HCT116 (cell line): ENCODE data around the gene PAX8. TPM values are rescaled to one million over a fixed set of nuclear protein-coding genes. Genes with fewer than 3 reads are reported as not detected.

Experiments
- ATAC-seq: fragments of 200-7000 bp; cut with Tn5 transposase; 2 replicates; pipeline ENCODE4 v1.9.1; 2020; ENCODE audit warnings: mild to moderate bottlenecking, moderate library complexity
- BruUV-seq: library from RNA; stranded (reverse); fragments of 400-500 nt; replicated peaks from 2 replicates; lab custom pipeline; 2021; lab: Mats Ljungman, UMichigan
- CTCF ChIA-PET: fragments of 300-600 bp; sonication (Branson Sonifier 250); formaldehyde crosslinking; loops from one replicate; lab custom pipeline; 2021; ENCODE audit warnings: antibody characterized with exemption; lab: Charles Lee
- POLR2A ChIA-PET: fragments of 300-600, 350-600 bp; sonication (Branson Sonifier 250); formaldehyde crosslinking; loops from one replicate; lab custom pipeline; 2021; ENCODE audit warnings: antibody characterized with exemption; lab: Charles Lee
- RAD21 ChIA-PET, 2 experiments: fragments of 300-600 bp; sonication (Branson Sonifier 250); formaldehyde crosslinking; loops; one replicate each; lab custom pipeline; 2023; ENCODE audit warnings: low total read pairs in 2 of 2; ENCODE audit not compliant: uncharacterized antibody in 2 of 2, unreplicated experiment in 2 of 2, low non-redundant PET in 1 of 2; lab: Charles Lee
- DNase-seq: peaks from one replicate; pipeline ENCODE4 v3.0.0-alpha.2; 2010; ENCODE audit warnings: low read depth, low spot score
- H2AFZ ChIP-seq: fragments of 200-600 bp; shearing (Covaris generic), sonication (generic); 2 replicates; pipeline ENCODE4 v1.6.1; 2017; ENCODE audit warnings: low read depth, mixed run types, mixed read lengths, antibody characterized with exemption, low read length; ENCODE audit not compliant: poor library complexity, severe bottlenecking
- H3K27ac ChIP-seq: 2 replicates; pipeline ENCODE4 v1.5.1; 2012; ENCODE audit warnings: low read depth, low read length
- H3K27me3 ChIP-seq: fragments of 200-600 bp; sonication (generic); 2 replicates; pipeline ENCODE4 v1.6.1; 2016; ENCODE audit warnings: mixed run types, low read length, mixed read lengths; ENCODE audit not compliant: insufficient read depth
- H3K36me3 ChIP-seq, 2 experiments: fragments of 200-500 bp in 1 of 2; fragments of 200-600 bp in 1 of 2; sonication (Bioruptor generic) in 1 of 2; sonication (generic) in 1 of 2; 2 replicates each; pipeline versions ENCODE4 v1.5.1 to v1.6.1; 2014 to 2016; ENCODE audit warnings: low read length in 2 of 2, inconsistent platforms in 1 of 2, mixed read lengths in 1 of 2, mixed run types in 1 of 2; ENCODE audit not compliant: insufficient read depth in 2 of 2, control insufficient read depth in 1 of 2
- H3K4me1 ChIP-seq, 2 experiments: fragments of 200-600 bp in 1 of 2; sonication (generic) in 1 of 2; 2 replicates each; pipeline versions ENCODE4 v1.5.1 to v1.6.1; 2012 to 2017; ENCODE audit warnings: low read length in 2 of 2, inconsistent platforms in 1 of 2, mild to moderate bottlenecking in 1 of 2, mixed read lengths in 1 of 2, mixed run types in 1 of 2, moderate library complexity in 1 of 2; ENCODE audit not compliant: insufficient read depth in 2 of 2, control insufficient read depth in 1 of 2
- H3K4me2 ChIP-seq: fragments of 200-600 bp; sonication (generic); 2 replicates; pipeline ENCODE4 v1.6.1; 2017; ENCODE audit warnings: mixed run types, low read length, mixed read lengths
- H3K4me3 ChIP-seq, 2 experiments: fragments of 200-600 bp in 1 of 2; sonication (generic) in 1 of 2; replicated peaks in 1 of 2; 2 replicates each; pipeline ENCODE4 v1.5.1; 2011 to 2016; ENCODE audit warnings: low read length in 2 of 2, control low read depth in 1 of 2, low read depth in 1 of 2, mild to moderate bottlenecking in 1 of 2, mixed read lengths in 1 of 2, mixed run types in 1 of 2
- H3K79me2 ChIP-seq: fragments of 200-600 bp; sonication (generic); 2 replicates; pipeline ENCODE4 v1.6.1; 2017; ENCODE audit warnings: mild to moderate bottlenecking, mixed run types, low read length, moderate library complexity, mixed read lengths; ENCODE audit not compliant: insufficient read depth
- H3K9ac ChIP-seq: fragments of 200-600 bp; sonication (generic); 2 replicates; pipeline ENCODE4 v1.6.1; 2016; ENCODE audit warnings: low read length, mixed read lengths
- H3K9me2 ChIP-seq: fragments of 200-600 bp; sonication (generic), shearing (Covaris generic); 2 replicates; pipeline ENCODE4 v1.6.1; 2017; ENCODE audit warnings: mixed run types, mild to moderate bottlenecking, moderate library complexity; ENCODE audit not compliant: insufficient read depth
- H3K9me3 ChIP-seq, 2 experiments: fragments of 200-500 bp in 1 of 2; fragments of 200-600 bp in 1 of 2; sonication (Bioruptor generic) in 1 of 2; sonication (generic) in 1 of 2; 2 replicates each; pipeline ENCODE4 v1.6.1; 2014 to 2017; ENCODE audit warnings: low read length in 2 of 2, mixed read lengths in 2 of 2, inconsistent platforms in 1 of 2, low read depth in 1 of 2, mild to moderate bottlenecking in 1 of 2, mixed run types in 1 of 2, moderate library complexity in 1 of 2; ENCODE audit not compliant: control insufficient read depth in 1 of 2, insufficient read depth in 1 of 2
- H4K20me1 ChIP-seq: fragments of 200-600 bp; sonication (generic), shearing (Covaris generic); 2 replicates; pipeline ENCODE4 v1.6.1; 2017; ENCODE audit warnings: mixed run types, mild to moderate bottlenecking, moderate library complexity; ENCODE audit not compliant: insufficient read depth
- CEBPB ChIP-seq: IDR thresholded peaks from 2 replicates; pipeline ENCODE4 v1.6.1; 2012; ENCODE audit warnings: low read depth
- ELF1 ChIP-seq: IDR thresholded peaks from 2 replicates; pipeline ENCODE4 v1.6.1; 2012; ENCODE audit warnings: low read depth, borderline replicate concordance
- EZH2 ChIP-seq: fragments of 200-600 bp; sonication (generic); IDR thresholded peaks from 2 replicates; pipeline ENCODE4 v1.6.1; 2017; ENCODE audit warnings: antibody characterized with exemption, mixed run types
- EZH2phosphoT487 ChIP-seq: fragments of 200-600 bp; IDR thresholded peaks from 2 replicates; pipeline ENCODE4 v1.6.1; 2018; ENCODE audit warnings: antibody characterized with exemption, borderline replicate concordance
- FOSL1 ChIP-seq: IDR thresholded peaks from 2 replicates; pipeline ENCODE4 v1.6.1; 2012; ENCODE audit warnings: low read depth
- JUND ChIP-seq: IDR thresholded peaks from 2 replicates; pipeline ENCODE4 v1.6.1; 2012
- POLR2A ChIP-seq: IDR thresholded peaks from 2 replicates; pipeline ENCODE4 v1.7.0; 2011; ENCODE audit warnings: borderline replicate concordance; ENCODE audit not compliant: insufficient read depth, insufficient read length; ENCODE audit errors: extremely low read depth
- SRF ChIP-seq: IDR thresholded peaks from 2 replicates; pipeline ENCODE4 v1.6.1; 2012; ENCODE audit warnings: low read depth
- intact Hi-C: fragments of 100-400 bp; cut with micrococcal nuclease; formaldehyde crosslinking; loops from 2 replicates; pipeline ENCODE4 v1.10.0; 2022
- total RNA-seq: library from RNA; stranded (reverse); gene quantifications from one replicate; pipeline ENCODE4 v1.2.1, GENCODE V29; 2021; ENCODE audit not compliant: unreplicated experiment
- TF ChIP-seq, protein P1 (sequence below), 3 experiments: fragments of 200-600 bp in 1 of 3; sonication (generic) in 1 of 3; IDR thresholded peaks in 2 of 3; conservative IDR thresholded peaks in 1 of 3; 2 replicates each; pipeline ENCODE4 v1.5.1; 2012 to 2017; ENCODE audit warnings: low read depth in 2 of 3, low read length in 2 of 3, antibody characterized with exemption in 1 of 3, borderline replicate concordance in 1 of 3, control low read depth in 1 of 3, mild to moderate bottlenecking in 1 of 3, mixed read lengths in 1 of 3, mixed run types in 1 of 3, moderate library complexity in 1 of 3; ENCODE audit not compliant: insufficient read depth in 1 of 3
- TF ChIP-seq, protein P2 (sequence below): IDR thresholded peaks from 2 replicates; pipeline ENCODE4 v1.6.1; 2012

Gene PAX8
- total RNA-seq, 1 experiment from 2014 or later: 4.4 TPM

DNA sequence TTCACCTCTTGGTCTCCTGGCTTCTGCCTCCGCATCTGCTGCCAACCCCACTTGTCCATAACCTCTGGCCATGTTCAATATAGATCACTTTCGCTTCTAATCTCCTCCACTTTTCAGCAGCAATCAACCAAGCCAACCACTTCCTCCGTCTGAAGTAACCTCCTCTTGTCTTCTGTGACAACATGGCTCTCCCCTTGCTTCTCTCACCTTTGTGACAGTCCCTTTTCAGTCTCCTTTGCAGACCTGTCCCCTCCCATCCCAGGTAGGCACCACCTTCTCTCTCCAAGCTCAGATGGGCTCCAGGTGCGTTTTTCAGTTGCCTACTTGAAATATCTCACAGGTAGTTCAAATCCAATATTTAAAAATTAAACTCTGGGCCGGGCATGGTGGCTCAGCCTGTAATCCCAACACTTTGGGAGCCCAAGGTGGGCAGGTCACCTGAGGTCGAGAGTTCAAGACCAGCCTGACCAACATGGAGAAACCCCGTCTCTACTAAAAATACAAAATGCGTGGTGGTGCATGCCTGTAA is 109.7 kb downstream of the PAX8 start:
- Histone ChIP-seq H3K4me1 (no peaks in the 10 kb centered on the region; a peak in 1 of 4 replicates), H3K9me2 (no peaks in the 10 kb centered on the region), H3K79me2 (no peaks in the 10 kb centered on the region)
- no peak for DNase-seq
- no peak for TF ChIP-seq ELF1
- TF ChIP-seq JUND: no peak
- TF ChIP-seq, all 23 proteins: peak for 0
- RAD21 ChIA-PET: no interaction called here
- H3K9me3 ChIP-seq: no peaks in the 10 kb centered on the region
- no TSS peak for BruUV-seq
- no peak overlapping the region for H3K4me2 ChIP-seq
- no peak overlapping the region for H3K27ac ChIP-seq
- H4K20me1 ChIP-seq: no peaks in the 10 kb centered on the region
- no peak overlapping the region for H3K9ac ChIP-seq
- POLR2A ChIA-PET: no interaction called here
- H3K4me3 ChIP-seq: no peak overlapping the region
- intact Hi-C loops: no loop called here
- H3K27me3 ChIP-seq: no peaks in the 10 kb centered on the region
- H2AFZ ChIP-seq: no peak overlapping the region
- ATAC-seq: no peak
- H3K36me3 ChIP-seq: no peaks in the 10 kb centered on the region
- CTCF ChIA-PET: no interaction called here

DNA sequence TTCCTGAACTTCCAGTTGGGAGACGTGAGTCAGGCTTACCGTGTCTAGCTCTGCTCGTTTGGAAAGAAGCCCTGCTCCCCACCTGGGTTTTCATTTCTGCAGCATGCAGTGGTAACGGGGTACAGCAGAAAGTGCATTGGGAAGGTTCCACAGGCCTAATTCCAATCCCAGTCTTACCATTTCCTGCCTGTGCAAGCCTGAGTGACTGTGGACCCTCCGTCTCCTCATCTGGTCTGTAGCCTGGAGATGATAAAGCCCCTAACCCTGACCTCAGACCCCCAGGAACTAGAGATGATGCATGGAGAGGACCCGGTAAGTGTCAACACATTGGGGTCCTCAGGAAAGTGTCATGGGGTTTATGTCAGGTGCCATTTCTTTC is 110.8 kb downstream of the PAX8 start:
- H2AFZ ChIP-seq: no peak overlapping the region
- no peaks in the 10 kb centered on the region for H3K79me2 ChIP-seq
- H3K4me2 ChIP-seq: no peak overlapping the region
- H3K9me3 ChIP-seq: no peaks in the 10 kb centered on the region
- BruUV-seq: no TSS peak
- POLR2A ChIA-PET: no interaction called here
- H3K9ac ChIP-seq: no peak overlapping the region
- H3K27me3 ChIP-seq: no peaks in the 10 kb centered on the region
- no peak for ATAC-seq
- no peaks in the 10 kb centered on the region for H3K36me3 ChIP-seq
- H3K4me3 ChIP-seq: no peak overlapping the region
- intact Hi-C loops: no loop called here
- TF ChIP-seq FOSL1 (no peak), EZH2 (no peak), EZH2phosphoT487 (no peak), CEBPB (no peak), SRF (no peak), POLR2A (no peak), JUND (no peak)
- TF ChIP-seq, protein P1, sequence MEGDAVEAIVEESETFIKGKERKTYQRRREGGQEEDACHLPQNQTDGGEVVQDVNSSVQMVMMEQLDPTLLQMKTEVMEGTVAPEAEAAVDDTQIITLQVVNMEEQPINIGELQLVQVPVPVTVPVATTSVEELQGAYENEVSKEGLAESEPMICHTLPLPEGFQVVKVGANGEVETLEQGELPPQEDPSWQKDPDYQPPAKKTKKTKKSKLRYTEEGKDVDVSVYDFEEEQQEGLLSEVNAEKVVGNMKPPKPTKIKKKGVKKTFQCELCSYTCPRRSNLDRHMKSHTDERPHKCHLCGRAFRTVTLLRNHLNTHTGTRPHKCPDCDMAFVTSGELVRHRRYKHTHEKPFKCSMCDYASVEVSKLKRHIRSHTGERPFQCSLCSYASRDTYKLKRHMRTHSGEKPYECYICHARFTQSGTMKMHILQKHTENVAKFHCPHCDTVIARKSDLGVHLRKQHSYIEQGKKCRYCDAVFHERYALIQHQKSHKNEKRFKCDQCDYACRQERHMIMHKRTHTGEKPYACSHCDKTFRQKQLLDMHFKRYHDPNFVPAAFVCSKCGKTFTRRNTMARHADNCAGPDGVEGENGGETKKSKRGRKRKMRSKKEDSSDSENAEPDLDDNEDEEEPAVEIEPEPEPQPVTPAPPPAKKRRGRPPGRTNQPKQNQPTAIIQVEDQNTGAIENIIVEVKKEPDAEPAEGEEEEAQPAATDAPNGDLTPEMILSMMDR (IDR thresholded peaks at IDR 0.05 in 2 of 3, conservative IDR thresholded peaks at IDR 0.05 in 1 of 3; ENCODE audit: borderline replicate concordance in 1 of 3, insufficient read depth in 1 of 3, low read depth in 2 of 3, low read length in 2 of 3): no peak
- TF ChIP-seq, protein P2, sequence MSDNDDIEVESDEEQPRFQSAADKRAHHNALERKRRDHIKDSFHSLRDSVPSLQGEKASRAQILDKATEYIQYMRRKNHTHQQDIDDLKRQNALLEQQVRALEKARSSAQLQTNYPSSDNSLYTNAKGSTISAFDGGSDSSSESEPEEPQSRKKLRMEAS: no peak
- RAD21 ChIA-PET: no interaction called here
- CTCF ChIA-PET: no interaction called here
- H3K27ac ChIP-seq: no peak overlapping the region
- no peaks in the 10 kb centered on the region for H3K9me2 ChIP-seq
- DNase-seq: no peak
- H4K20me1 ChIP-seq: no peaks in the 10 kb centered on the region
- H3K4me1 ChIP-seq: no peaks in the 10 kb centered on the region; a peak in 1 of 4 replicates
